Loucy (cell line): ENCODE data around the gene MTHFSD.

Experiments
- H2AFZ ChIP-seq: fragments of 200-600 bp; sonication (generic); 2 replicates; pipeline ENCODE4 v1.6.0; 2016; ENCODE audit warnings: antibody characterized with exemption, mild to moderate bottlenecking, low read length, moderate library complexity
- H3F3A ChIP-seq: fragments of 200-600 bp; 2 replicates; pipeline ENCODE4 v1.6.0; 2016; ENCODE audit warnings: antibody characterized with exemption, low read depth, mild to moderate bottlenecking
- H3K27me3 ChIP-seq: fragments of 200-600 bp; sonication (generic); 2 replicates; pipeline ENCODE4 v1.6.1; 2014; ENCODE audit warnings: low read length, mild to moderate bottlenecking; ENCODE audit not compliant: insufficient read depth, poor library complexity, severe bottlenecking
- H3K36me3 ChIP-seq: fragments of 200-600 bp; sonication (generic); 2 replicates; pipeline ENCODE4 v1.6.1; 2016; ENCODE audit warnings: low read length; ENCODE audit not compliant: insufficient read depth
- H3K4me1 ChIP-seq: fragments of 200-600 bp; sonication (generic); 2 replicates; pipeline ENCODE4 v1.5.1; 2014; ENCODE audit warnings: low read length, mild to moderate bottlenecking; ENCODE audit not compliant: insufficient read depth, poor library complexity, severe bottlenecking
- H3K4me2 ChIP-seq: fragments of 200-600 bp; sonication (generic); 2 replicates; pipeline ENCODE4 v1.6.0; 2014; ENCODE audit warnings: antibody characterized with exemption, low read length, low read depth, mild to moderate bottlenecking; ENCODE audit not compliant: poor library complexity, severe bottlenecking
- H3K4me3 ChIP-seq: fragments of 200-600 bp; sonication (generic); 2 replicates; pipeline ENCODE4 v1.5.1; 2014; ENCODE audit warnings: low read length, mild to moderate bottlenecking, mixed read lengths; ENCODE audit not compliant: poor library complexity, severe bottlenecking
- H3K79me2 ChIP-seq: fragments of 200-600 bp; sonication (generic); 2 replicates; pipeline ENCODE4 v1.6.1; 2014; ENCODE audit warnings: low read length; ENCODE audit not compliant: insufficient read depth
- H3K9ac ChIP-seq: fragments of 200-600 bp; sonication (generic); 2 replicates; pipeline ENCODE4 v1.6.0; 2014; ENCODE audit warnings: mild to moderate bottlenecking, low read depth, low read length, moderate library complexity; ENCODE audit not compliant: poor library complexity, severe bottlenecking
- H3K9me2 ChIP-seq: fragments of 200-600 bp; sonication (generic); replicated peaks from 2 replicates; pipeline ENCODE4 v1.6.1; 2016; ENCODE audit warnings: low read depth, low read length, mixed read lengths
- H3K9me3 ChIP-seq: fragments of 200-600 bp; sonication (generic); 2 replicates; pipeline ENCODE4 v1.6.1; 2014; ENCODE audit warnings: mild to moderate bottlenecking, antibody characterized with exemption, low read length, low read depth; ENCODE audit not compliant: insufficient read depth
- H4K20me1 ChIP-seq: fragments of 200-600 bp; sonication (generic); 2 replicates; pipeline ENCODE4 v1.6.0; 2014; ENCODE audit warnings: antibody characterized with exemption, low read length, mild to moderate bottlenecking; ENCODE audit not compliant: insufficient read depth, poor library complexity, severe bottlenecking
- EZH2phosphoT487 ChIP-seq: fragments of 200-600 bp; IDR thresholded peaks from 2 replicates; pipeline ENCODE4 v1.6.1; 2018; ENCODE audit warnings: antibody characterized with exemption, mild to moderate bottlenecking, moderate library complexity, borderline replicate concordance
- TF ChIP-seq, protein P1 (sequence below): fragments of 200-600 bp; sonication (generic); conservative IDR thresholded peaks from 2 replicates; pipeline ENCODE4 v1.5.1; 2014; ENCODE audit warnings: mild to moderate bottlenecking, antibody characterized with exemption, low read length

Gene MTHFSD

DNA sequence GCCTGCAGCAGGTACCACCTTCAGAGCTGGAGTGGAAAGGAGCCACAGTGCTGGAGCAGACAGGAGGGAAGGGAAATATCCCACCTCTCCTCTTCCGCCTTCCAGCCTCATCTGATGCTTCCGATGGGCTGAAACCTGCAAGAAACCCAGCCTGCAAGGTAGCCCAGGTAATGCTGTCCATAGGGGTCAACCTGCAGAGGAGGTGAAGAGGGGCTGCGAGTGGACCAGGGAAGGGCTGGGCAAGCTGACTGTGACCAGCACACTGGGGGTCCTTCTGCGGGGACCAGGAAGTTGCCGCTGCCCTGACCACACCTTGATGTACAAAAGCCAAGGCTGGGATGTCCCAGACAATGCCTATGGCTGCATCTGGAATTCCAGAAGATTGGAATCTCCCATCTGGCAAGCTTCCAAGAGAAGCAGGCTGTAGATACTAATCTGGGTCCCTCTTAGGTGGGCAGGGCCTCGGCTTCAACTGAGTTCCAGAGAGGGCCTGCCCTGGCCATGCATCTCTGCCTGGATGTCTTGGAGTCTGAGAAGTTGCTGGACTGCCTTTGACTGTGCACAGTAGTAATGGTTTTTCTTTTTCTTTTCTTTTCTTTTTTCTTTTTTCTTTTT lies 29.1 kb upstream of the MTHFSD start:
- H3K9ac ChIP-seq = no peak overlapping the region
- H3K27me3 ChIP-seq = no peaks in the 10 kb centered on the region
- TF ChIP-seq, protein P1, sequence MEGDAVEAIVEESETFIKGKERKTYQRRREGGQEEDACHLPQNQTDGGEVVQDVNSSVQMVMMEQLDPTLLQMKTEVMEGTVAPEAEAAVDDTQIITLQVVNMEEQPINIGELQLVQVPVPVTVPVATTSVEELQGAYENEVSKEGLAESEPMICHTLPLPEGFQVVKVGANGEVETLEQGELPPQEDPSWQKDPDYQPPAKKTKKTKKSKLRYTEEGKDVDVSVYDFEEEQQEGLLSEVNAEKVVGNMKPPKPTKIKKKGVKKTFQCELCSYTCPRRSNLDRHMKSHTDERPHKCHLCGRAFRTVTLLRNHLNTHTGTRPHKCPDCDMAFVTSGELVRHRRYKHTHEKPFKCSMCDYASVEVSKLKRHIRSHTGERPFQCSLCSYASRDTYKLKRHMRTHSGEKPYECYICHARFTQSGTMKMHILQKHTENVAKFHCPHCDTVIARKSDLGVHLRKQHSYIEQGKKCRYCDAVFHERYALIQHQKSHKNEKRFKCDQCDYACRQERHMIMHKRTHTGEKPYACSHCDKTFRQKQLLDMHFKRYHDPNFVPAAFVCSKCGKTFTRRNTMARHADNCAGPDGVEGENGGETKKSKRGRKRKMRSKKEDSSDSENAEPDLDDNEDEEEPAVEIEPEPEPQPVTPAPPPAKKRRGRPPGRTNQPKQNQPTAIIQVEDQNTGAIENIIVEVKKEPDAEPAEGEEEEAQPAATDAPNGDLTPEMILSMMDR = no peak
- no peak for TF ChIP-seq EZH2phosphoT487
- no peaks in the 10 kb centered on the region for H3F3A ChIP-seq
- H3K4me2 ChIP-seq = no peak overlapping the region
- no peak overlapping the region for H2AFZ ChIP-seq
- H4K20me1 ChIP-seq = no peaks in the 10 kb centered on the region
- H3K36me3 ChIP-seq = no peaks in the 10 kb centered on the region
- no peaks in the 10 kb centered on the region for H3K9me2 ChIP-seq
- H3K9me3 ChIP-seq = no peaks in the 10 kb centered on the region
- no peak overlapping the region for H3K4me3 ChIP-seq
- no peaks in the 10 kb centered on the region for H3K4me1 ChIP-seq
- no peaks in the 10 kb centered on the region for H3K79me2 ChIP-seq

DNA sequence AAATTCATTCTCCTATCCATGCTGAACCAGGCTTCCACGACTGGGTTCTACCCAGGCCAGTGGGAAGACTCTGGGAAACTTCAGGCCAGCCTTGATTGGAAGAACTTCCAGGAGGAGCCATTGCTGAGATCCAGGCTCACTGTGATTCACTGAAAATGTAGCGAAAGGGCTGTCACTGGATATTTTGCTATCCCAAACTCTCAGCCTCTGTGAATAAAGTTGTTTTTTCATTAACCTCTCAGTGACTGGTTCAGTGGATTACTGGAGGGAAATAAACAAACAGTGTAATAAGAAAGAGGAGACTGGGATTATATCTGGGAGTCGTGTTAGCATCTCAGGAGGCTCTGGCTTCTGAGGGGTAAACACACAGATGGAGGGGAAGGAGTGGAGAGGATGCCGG lies 26.4 kb upstream of the MTHFSD start:
- Histone ChIP-seq H3K27me3 (no peaks in the 10 kb centered on the region), H3K9me2 (no peaks in the 10 kb centered on the region), H3K4me1 (no peaks in the 10 kb centered on the region), H3F3A (no peaks in the 10 kb centered on the region), H4K20me1 (no peaks in the 10 kb centered on the region), H3K4me3 (no peak overlapping the region), H3K4me2 (no peak overlapping the region), H3K9me3 (no peaks in the 10 kb centered on the region), H2AFZ (no peak overlapping the region), H3K79me2 (no peaks in the 10 kb centered on the region), H3K9ac (no peak overlapping the region), H3K36me3 (no peaks in the 10 kb centered on the region)
- TF ChIP-seq, protein P1 = no peak
- no peak for TF ChIP-seq EZH2phosphoT487

DNA sequence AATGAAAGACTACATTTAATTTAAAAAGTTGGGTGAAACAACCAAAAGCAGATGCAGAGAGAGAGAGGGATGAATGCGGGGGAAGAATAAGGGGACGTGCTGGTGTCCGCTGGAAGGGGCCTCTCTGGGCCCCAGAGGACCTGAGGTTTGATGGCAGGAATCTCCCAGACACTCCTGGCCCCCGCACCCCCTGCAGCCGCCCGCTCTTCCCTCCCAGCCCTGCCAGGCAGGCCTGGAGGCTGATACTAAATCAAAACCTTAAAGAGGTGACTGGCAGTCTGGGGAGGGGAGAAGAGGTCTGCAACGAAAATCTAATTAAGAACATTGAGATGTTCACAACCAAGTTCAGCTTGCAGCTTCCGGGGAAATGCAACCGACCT lies 25.7 kb upstream of the MTHFSD start:
- no peaks in the 10 kb centered on the region for H3F3A ChIP-seq
- no peak overlapping the region for H2AFZ ChIP-seq
- H4K20me1 ChIP-seq = no peaks in the 10 kb centered on the region
- H3K36me3 ChIP-seq = no peaks in the 10 kb centered on the region
- H3K79me2 ChIP-seq = no peaks in the 10 kb centered on the region
- no peaks in the 10 kb centered on the region for H3K27me3 ChIP-seq
- no peak overlapping the region for H3K9ac ChIP-seq
- no peaks in the 10 kb centered on the region for H3K9me2 ChIP-seq
- no peaks in the 10 kb centered on the region for H3K4me1 ChIP-seq
- H3K9me3 ChIP-seq = no peaks in the 10 kb centered on the region
- TF ChIP-seq, protein P1 = no peak
- no peak for TF ChIP-seq EZH2phosphoT487
- no peak overlapping the region for H3K4me3 ChIP-seq
- H3K4me2 ChIP-seq = no peak overlapping the region
